HL-60/S4 treated with phorbol 12-myristate 13-acetate at 8.2 ng/mL for 4 days and 3 days (cell line): ENCODE results near the gene MAT2A.
"Not testable (repeated sequence)": the region's sequence is repeated elsewhere in the genome, so short reads cannot be mapped to it uniquely, and the experiment has no call there.

Experiments used
- in situ Hi-C: fragments of 300-500 bp; cut with MboI; formaldehyde crosslinking; loops from 2 replicates; pipeline ENCODE4 v1.15.0; 2022; ENCODE audit warnings: low sequenced_read_pairs

The MAT2A gene

DNA sequence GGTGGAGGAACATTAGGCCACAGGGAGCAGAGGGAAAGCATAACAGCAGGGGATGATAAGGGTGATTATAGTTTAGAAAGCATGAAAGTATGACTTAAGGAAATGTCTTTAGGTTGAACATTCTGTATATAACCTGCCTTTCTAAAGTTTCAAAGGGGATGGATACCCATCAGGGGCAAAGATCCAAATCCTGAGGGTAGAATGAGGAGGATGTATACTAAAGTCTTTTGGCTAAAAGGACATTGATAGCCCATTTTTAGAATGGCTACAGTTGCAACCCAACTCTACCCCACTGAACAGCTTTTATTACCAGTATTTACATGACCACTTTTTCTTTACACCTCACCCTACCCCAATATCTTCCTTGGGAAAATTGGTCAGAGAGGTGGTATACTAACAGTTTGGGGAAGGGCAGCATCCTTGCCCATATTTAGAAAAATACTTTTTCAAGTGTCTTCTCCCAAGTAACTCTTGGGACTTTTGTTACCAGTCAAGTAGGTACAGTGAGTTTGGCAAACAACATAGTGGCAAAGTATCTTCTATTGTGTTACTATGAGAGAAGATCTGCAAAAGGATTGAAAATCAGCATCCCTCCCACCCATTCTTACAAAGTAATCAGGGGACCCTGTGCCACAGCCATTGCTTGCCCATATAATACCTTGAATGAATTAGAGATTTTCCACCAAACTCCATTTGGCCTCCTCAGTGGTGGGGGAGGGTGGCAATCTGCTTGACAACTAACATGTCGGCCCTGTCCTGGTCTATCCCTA is 8.3 kb downstream of the MAT2A start:
- in situ Hi-C loops, result no loop called here

DNA sequence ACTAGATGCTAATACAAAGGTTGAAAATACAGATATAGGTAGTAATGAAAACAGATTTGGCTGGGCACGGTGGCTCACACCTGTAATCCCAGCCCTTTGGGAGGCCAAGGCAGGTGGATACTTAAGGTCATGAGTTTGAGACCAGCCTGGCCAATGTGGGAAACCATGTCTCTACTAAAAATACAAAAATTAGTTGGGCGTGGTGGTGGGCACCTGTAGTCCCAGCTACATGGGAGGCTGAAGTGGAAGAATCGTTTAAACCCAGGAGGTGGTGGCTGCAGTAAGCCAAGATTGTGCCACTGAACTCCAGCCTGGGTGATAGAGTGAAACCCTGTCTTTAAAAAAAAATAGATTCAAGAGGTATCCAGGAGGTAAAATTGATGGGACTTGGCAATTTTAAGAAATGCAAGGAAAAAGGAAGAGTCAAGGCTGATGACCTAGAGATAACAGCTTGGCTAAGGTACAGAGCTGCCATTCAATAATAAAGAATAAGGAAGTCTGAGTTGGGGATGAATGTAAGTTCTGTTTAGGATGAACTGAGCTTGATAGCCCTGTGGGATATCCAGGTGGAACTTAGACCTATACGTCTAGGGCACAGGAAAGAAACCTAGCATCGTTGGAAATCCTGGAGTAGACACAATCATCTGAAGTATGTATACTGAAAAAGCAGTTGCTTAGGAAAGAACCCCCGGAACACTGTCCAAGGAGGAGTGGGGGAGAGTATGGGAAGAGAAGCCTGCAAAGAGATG is 9.1 kb downstream of the MAT2A start:
- in situ Hi-C loops, result no loop called here

DNA sequence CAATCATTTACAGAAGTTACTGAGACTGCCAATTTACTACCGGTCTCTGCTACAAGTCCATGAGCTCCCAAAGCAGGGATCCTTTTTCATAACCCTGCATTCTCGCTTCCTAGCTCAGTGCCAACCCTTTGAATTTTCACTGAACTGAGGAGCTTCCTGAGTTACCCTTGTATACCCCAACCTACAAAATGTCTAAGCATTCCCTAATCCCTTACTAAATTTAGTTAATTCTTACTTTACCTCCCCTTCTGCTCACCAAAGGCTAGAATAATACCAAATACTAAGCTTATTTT is 9.6 kb downstream of the MAT2A start:
- in situ Hi-C loops, result no loop called here

DNA sequence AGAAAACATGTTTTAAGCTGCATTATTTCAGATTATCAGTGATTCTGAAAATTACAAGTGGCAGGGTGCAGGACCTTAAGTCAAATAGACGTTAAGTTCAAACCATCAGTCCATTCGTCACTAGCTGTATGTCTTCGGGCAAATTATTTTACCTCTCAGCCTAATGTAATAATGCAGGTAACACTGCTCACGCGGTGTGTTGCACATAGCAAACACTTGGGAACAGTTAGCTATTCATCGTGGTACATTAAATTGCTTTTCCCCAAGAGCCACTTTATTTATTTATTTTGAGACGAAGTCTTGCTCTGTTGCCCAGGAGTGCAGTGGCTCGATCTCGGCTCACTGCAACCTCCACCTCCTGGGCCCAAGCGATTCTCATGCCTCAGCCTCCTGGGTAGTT is 10.1 kb downstream of the MAT2A start:
- in situ Hi-C loops, result no loop called here

DNA sequence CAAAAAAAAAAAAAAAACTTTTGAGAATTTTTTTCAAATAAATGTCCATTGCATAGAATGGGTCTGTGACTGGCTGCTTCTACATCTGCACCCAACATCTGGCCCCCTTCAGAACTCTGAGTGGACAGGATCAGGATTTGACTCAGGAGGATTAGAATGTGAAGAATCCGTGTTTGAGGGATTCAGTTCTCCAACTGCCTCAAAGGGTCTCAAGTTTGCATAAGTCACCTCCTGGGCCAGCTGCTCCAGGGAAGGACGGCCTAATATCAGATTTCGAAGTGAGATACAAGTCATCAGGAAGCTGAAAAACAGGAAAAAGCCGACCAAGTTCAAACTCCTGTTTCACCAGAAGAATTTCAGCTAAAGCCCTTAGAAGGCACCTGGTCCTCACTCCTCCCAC is 10.9 kb downstream of the MAT2A start:
- in situ Hi-C loops, result loop anchor here (10.0 kb wide), 1 partner anchor 135 kb away; the partner anchor contains the start of genes CAPG and SH2D6

DNA sequence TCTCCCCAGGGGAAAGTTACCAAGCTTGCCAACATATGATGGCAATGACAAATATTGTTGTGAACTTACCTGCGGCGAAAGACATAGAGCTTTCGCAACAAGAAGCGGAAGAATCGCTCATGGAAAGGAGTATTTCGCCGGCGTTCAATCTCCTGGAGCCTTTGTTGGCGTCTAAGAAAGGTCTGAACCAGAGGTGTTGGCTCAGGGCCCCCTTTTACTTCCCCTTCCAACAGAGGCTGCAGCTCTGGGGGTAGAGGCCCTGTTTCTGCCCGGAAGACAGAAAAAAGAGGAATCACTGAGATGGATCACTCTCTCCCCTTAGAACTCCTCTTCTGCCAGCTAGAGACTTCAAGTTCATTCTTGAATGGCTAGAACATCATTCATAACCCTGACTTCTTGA is 11.5 kb downstream of the MAT2A start:
- in situ Hi-C loops, result loop anchor here (10.0 kb wide), 1 partner anchor 136 kb away; the partner anchor contains the start of genes CAPG and SH2D6

DNA sequence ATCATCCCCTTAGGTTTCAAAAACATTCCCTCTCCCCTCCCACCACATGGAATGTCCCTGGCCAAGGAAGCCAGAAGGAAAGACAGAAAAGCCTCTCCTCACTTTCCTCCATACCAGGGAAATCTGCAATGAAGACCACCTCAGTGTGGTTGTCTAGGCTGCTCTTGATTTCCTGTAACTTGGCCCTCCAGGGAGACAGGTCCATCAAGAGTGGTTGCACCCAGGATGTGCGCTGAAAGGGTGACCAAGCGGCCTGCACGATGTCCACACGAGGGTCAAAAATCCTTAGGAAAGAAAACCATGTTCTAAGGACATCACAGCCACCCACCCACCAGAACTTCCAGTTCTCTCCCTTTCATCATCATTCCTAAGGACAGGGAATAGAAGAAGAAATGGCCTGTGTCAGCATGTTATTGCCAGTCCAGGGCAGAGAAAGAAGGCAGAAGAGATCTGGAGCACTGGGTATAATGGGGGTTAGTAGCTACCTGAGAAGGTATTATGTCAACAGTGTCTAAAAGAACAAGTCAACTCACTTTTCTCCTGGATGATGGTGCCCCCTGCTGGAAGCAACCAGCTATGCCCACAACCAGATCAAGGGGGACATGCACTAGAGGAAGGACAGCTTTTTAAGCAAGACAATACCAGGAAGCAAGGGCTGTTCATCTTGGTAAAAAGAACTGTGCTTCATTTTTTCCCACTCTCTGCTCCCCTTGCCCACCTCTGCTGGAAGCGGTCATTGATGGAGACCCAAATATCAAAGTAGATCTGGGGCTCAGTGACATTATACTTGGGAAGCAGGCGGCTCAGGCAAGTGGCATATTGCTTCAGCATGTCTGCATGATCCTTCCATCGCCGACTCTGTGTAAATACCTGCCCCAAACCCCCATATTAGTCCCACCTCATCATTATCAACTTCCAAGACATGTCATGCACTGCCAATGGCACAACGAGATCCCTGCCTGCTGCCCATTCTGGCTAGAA is 13.0 kb downstream of the MAT2A start:
- in situ Hi-C loops, result loop anchor here (10.0 kb wide), 1 partner anchor 137 kb away; the partner anchor contains the start of genes CAPG and SH2D6

DNA sequence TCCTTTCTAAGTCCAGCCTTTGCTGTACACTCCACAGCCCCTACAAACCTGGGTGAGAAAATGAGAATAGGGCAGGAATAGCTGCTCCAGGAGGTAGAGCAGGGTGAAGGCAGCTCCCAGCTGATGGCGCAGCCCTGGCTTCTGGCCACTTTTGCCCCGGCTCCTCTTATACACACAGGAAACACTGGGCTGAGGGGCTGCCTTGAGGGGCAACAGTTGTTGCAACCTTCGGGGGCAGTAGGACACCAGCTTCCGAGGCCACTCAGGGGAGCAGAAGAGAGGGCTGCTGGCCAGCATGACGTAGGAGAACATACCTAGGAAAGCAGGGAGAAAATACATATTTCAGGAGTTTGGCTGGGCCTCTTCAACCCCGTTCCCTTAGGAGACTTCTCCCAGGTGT is 14.2 kb downstream of the MAT2A start:
- in situ Hi-C loops, result loop anchor here (10.0 kb wide), 1 partner anchor 138 kb away; the partner anchor contains the start of genes CAPG and SH2D6

DNA sequence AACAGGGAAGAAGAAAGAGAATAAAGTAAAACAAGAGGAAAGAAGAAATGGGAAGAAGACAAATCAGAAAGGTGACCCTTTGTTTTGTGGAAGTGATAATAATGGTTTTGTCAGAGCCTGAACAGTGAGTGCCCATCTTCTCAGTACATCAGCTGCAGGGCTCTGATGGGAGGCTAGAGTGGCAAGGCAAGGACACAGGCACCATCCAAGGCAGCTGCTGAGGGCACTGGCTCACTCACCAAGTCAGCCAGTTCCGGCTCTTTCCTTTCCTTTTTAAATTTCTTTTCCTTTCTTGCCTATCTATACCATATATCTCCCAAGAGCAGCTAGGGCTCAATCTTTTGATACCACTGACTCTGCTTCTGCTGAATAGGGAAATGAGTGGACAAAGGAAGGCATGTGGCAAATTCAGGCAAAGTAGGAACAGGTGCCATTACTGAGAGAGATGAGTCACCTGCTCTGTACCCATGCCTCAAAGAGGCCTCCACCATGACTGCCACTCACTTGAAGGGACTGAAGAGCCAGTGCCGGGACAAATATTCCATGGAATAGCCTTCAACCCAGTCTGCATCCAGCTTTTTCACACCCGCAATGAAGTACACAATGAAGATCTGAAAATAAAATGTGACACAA is 16.1 kb downstream of the MAT2A start:
- in situ Hi-C loops, result loop anchor here (10.0 kb wide), 1 partner anchor 140 kb away; the partner anchor contains the start of genes CAPG and SH2D6

DNA sequence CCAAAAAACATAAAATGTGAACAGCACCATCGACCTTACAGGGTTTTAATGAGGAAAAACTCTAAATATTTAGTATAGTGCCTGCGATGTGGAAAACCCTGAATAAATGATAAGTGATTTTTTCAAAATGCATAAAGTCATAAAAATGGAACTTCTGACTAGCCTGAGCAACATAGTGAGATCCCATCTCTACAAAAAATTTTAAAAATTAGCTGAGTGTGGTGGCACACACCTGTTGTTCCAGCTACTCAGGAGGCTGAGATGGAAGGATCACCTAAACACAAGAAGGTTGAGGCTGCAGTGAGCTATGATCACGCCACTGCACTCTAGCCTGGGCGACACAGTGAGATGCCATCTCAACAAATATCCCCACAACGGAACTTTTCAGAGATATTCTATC is 18.2 kb downstream of the MAT2A start:
- in situ Hi-C loops, result loop anchor here (10.0 kb wide), 1 partner anchor 142 kb away; the partner anchor contains the start of genes CAPG and SH2D6

DNA sequence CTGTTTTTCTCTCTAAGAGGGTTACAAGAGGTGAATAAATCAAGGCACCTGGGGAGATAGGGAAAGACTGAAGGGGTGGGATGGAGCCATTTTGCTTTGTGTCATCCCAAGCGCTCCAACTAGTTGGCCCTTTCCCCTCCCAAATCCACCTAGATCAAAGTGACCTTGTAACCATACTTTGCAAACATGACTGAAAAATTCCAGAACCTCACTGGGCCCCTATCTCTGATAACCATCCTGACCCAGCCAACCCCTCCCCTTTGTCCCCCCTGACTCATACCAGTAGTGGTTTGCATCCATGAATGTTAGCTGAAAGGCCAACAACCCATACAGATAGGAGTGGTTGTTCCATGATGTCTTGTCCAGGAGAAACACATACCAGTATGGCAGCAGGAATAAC is 19.2 kb downstream of the MAT2A start:
- in situ Hi-C loops, result loop anchor here (10.0 kb wide), 1 partner anchor 143 kb away; the partner anchor contains the start of genes CAPG and SH2D6

DNA sequence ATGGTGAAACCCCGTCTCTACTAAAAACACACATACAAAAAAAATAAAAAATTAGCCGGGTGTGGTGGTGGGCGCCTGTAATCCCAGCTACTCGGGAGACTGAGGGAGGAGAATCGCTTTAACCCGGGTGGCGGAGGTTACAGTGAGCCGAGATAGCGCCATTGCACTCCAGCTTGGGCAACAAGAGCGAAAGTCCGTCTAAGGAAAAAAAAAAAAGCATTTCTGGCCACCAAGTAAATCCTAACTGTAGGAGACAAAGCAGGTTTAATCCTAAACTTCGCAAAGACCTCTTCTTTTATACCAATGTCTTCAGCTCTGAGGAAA is 21.4 kb downstream of the MAT2A start:
- in situ Hi-C loops, result not testable (repeated sequence)

DNA sequence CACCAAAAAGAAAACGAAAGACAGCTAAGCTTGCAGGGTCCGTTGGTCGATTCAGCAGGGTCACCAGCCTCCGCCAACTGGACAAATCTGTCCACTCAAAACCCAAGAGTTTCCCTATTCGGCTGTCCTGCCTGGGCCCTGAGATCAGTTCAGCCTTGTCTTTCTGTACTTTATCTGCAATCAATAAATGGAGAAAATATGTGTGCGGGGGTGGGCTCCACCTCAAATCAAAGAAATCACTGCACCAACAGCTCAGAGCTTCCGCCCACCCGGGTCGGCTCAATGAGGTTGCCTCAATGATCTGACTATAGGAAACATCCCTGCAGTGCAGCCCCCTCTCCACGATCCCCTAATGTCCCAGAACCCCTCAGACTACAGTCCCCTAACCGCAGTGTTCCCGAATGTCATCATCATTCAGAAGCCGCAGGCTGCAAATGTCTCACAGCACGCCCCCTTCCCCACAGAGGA is 21.9 kb downstream of the MAT2A start:
- in situ Hi-C loops, result no loop called here

DNA sequence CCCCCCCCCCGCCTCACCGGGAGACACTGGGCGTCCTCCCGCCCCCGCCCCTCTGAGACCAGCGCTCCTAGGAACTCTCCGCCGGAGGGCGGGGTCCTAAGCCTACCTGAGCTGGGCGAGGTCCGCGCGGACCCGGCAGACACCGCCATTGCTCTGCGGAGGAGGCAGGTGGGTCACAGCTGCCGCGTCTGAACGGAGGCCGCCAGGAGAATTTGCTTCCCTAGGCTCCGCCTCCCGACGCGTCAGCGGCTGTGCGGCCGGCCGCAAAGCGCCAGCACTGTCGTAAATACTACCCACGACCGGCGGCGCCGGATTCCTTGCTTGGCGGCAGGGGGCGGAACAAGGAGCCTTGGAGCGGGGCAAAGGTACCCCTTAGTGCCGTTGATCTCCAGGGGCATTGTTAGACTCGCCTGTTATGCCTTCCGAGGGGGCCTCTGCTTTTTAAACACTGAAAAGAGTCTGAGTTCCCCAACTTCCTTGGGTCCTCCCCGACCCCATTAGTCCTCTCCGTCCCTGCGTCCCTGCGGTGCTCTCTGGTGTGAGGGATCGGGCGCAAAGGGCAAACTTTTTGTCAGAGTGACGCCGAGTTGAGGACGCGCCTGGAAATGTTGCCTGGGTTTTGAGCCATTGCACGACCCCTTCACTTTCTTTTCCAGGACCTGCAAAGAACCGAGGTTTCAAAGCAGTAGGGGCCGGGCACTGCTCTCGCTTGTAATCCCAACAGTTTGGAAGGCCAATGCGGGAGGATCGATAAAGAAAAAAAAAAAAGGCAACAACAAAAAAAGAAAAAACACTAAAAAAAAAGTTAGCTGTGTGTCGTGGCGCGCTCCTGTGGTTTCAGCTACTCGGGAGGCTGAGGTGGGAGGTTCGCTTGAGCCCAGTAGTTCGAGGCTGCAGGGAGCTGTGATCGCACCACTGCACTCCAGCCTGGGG is 22.6 kb downstream of the MAT2A start, which contains the start of gene GGCX:
Gene GGCX (minus strand): TSS at position 214 of the 933 bp plus-strand sequence. CDS start 65 bp downstream, at position 149.
- in situ Hi-C loops, result no loop called here

DNA sequence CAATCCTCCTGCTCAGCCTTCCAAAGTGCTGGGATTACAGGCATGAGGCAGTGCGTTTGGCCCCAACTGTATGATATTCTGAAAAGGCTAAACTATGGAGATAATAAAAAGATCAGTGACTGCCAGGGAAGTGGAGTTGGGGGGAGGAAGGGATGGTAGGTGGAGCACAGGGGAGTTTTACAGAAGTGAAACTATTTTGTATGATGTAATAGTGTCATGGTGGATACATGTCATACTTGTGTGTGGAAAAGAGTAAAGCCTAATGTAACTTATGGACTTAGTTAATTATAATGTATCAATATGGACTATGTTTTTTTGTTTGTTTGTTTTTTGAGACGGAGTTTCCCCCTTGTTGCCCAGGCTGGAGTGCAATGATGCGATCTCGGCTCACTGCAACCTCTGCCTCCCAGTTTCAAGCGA is 25.2 kb downstream of the MAT2A start:
- in situ Hi-C loops, result no loop called here

DNA sequence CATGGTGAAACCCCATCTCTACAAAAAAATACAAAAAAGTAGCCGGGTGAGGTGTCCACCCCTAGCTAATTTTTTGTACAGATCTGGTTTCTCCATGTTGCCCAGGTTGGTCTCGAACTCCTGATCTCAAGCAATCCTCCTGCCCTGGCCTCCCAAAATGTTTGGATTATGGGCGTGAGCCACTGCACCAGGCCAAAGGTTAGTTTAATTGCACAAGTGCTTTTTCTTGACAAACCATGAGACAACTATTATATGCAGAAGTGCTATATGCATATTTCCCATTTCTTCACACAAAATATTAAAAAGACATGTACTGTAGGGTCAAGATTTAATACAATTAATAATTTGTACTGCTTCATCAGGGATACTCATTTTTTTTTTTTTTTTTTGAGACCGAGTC is 27.3 kb downstream of the MAT2A start:
- in situ Hi-C loops, result no loop called here

DNA sequence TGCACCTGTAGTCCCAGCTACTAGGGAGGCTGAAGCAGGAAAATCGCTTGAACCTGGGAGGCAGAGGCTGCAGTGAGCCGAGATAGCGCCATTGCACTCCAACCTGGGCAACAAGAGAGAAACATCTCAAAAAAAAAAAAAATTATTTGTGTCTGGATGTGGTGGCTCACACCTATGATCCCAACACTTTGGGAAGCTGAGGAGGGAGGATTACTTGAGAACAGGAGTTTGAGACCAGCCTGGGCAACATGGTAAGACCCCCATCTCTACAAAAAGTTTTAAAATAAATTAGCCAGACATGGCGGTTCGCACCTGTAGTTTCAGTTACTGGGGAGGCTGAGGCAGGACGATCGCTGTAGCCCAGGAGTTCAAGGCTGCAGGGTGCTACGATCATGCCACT is 36.8 kb downstream of the MAT2A start:
- in situ Hi-C loops, result no loop called here

DNA sequence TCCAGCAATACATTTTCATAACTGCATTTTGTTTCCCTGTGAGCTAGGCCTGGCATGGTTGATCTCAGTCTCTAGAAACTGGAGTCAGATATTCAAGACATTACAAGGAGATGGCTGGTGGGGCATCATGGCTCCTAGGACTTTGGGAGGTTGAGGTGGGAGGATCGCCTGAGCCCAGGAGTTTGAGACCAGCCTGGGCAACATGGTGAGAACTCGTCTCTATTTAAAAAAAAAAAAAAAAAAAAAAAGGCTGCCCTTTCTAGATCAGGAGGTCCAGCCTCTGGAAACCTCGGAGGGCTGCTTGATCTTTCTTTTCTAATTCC is 38.1 kb downstream of the MAT2A start:
- in situ Hi-C loops, result no loop called here
